Stomach (tissue), 4 donors: ENCODE measurements around the gene LHFPL2.

Experiments
- POLR2A ChIP-seq, 4 donors: fragments of 450-650 bp; IDR thresholded peaks; one replicate each; pipeline ENCODE4 v1.6.1; 2016; ENCODE audit warnings: antibody characterized with exemption in 4 of 4, control low read depth in 2 of 4, mild to moderate bottlenecking in 1 of 4, moderate library complexity in 1 of 4
- POLR2AphosphoS5 ChIP-seq, 3 donors: sonication (generic); formaldehyde crosslinking; IDR thresholded peaks; one replicate each; pipeline ENCODE4 v1.6.1; 2016; ENCODE audit warnings: antibody characterized with exemption in 3 of 3

GRCh38 chr5:78659114-78659513 lies 10.5 kb upstream of the LHFPL2 start:
- TF ChIP-seq POLR2AphosphoS5 (IDR thresholded peaks at IDR 0.05): no peak
- no peak for TF ChIP-seq POLR2A (IDR thresholded peaks at IDR 0.05)
